Heart left ventricle (tissue), 16 donors: ENCODE measurements around the gene TRUB2. TPM values are rescaled to one million over a fixed set of nuclear protein-coding genes. Genes with fewer than 3 reads are reported as not detected.

ENCODE experiments used
- ATAC-seq, 4 donors: fragments of 200-7000 bp; cut with Tn5 transposase; one replicate each; pipeline ENCODE4 v1.9.1; 2020 to 2022; ENCODE audit warnings: moderate library complexity in 4 of 4, mild to moderate bottlenecking in 3 of 4, moderate number of reproducible peaks in 1 of 4
- DNase-seq, 5 donors: peaks; one replicate each; pipeline ENCODE4 v3.0.0-alpha.2; 2020
- H3K27ac ChIP-seq, 12 donors: fragments of 200-600 bp; sonication (generic) in 4 of 12; one replicate each; pipeline versions ENCODE4 v1.5.0 to v1.8.0; 2016 to 2022; ENCODE audit warnings: mild to moderate bottlenecking in 2 of 12
- H3K27me3 ChIP-seq, 9 donors: fragments of 200-600 bp; sonication (generic) in 2 of 9; one replicate each; pipeline versions ENCODE4 v1.5.1 to v1.8.0; 2016 to 2022; ENCODE audit warnings: mild to moderate bottlenecking in 3 of 9
- H3K36me3 ChIP-seq, 9 donors: fragments of 200-600 bp; sonication (generic) in 2 of 9; one replicate each; pipeline versions ENCODE4 v1.5.0 to v1.8.0; 2018 to 2022; ENCODE audit warnings: mild to moderate bottlenecking in 2 of 9
- H3K4me1 ChIP-seq, 12 donors: fragments of 200-600 bp; sonication (generic) in 4 of 12; one replicate each; pipeline versions ENCODE4 v1.5.0 to v1.8.0; 2016 to 2022; ENCODE audit warnings: mild to moderate bottlenecking in 3 of 12
- H3K4me3 ChIP-seq, 12 donors: fragments of 200-600 bp; sonication (generic) in 4 of 12; one replicate each; pipeline versions ENCODE4 v1.5.0 to v1.8.0; 2017 to 2022; ENCODE audit warnings: mild to moderate bottlenecking in 9 of 12, moderate library complexity in 4 of 12
- H3K9me3 ChIP-seq, 12 donors: fragments of 200-600 bp; sonication (generic) in 4 of 12; one replicate each; pipeline versions ENCODE4 v1.5.0 to v1.8.0; 2016 to 2022; ENCODE audit warnings: mild to moderate bottlenecking in 1 of 12
- CTCF ChIP-seq, 12 donors: fragments of 200-600 bp; sonication (generic) in 4 of 12; IDR thresholded peaks; one replicate each; pipeline versions ENCODE4 v1.5.0 to v1.8.0; 2018 to 2022; ENCODE audit warnings: antibody characterized with exemption in 12 of 12, mild to moderate bottlenecking in 5 of 12
- POLR2A ChIP-seq, 2 donors: fragments of 450-650 bp; IDR thresholded peaks; one replicate each; pipeline ENCODE4 v1.6.1; 2017; ENCODE audit warnings: antibody characterized with exemption in 2 of 2, mild to moderate bottlenecking in 2 of 2, moderate library complexity in 2 of 2
- WGBS, 4 donors: extraction: QIAGEN DNeasy Blood & Tissue Kit in 2 of 4; methylation state at CpG; one replicate each; pipeline versions ENCODE4 v1.1.5 to v1.1.7; 2013 to 2018; 5-methylcytosine and 5-hydroxymethylcytosine counted together
- intact Hi-C, 10 donors: fragments of 100-400 bp; cut with DNase I; formaldehyde crosslinking; loops; one replicate each; pipeline versions ENCODE4 v1.11.1 to v1.14.2; 2022
- polyA plus RNA-seq, 2 donors: library from polyadenylated mRNA; stranded (reverse); fragments of 200-250 nt; gene quantifications; one replicate each; pipeline ENCODE4 v1.2.3, GENCODE V29; 2013
- total RNA-seq, 9 donors: library from RNA; depleted of rRNA in 2 of 9; stranded (reverse); fragments of >200 nt in 2 of 9; fragmentation: NEBNext Ultra II Directional in 3 of 9; extraction: Animal tissue kit (Norgen Biotek cat#: 25700) in 3 of 9; gene quantifications; one replicate each; pipeline versions ENCODE4 v1.1.0 to v1.2.4, GENCODE V29; 2016 to 2023
- donor health status: ischemic (EF 13 %, LVEDD 7.1; RV severe dilation, severe dysfunction).
- donor health status: healthy with polysubstance abuse.
- donor health status: DM: no; HTN: yes; CAD: no.
- donor health status: DM: no; HTN: no; CAD: no.
- donor health status: ischemic (EF 25% LVEDD 6.9; RV normal size, moderate dysfunction).
- donor health status: ischemic (EF 25% LVEDD 5.7; RV mildly dilated, moderate dysfunction).
- donor health status: healthy.
- donor health status: DM: yes; HTN: yes; CAD: no.
- donor health status: ischemic (EF 35%, LVEDD 5.7; RV mildly dilated, moderate dysfunction).
- donor health status: nonischemic (EF 11% LVEDD 7.7; RV severe dilation, severe dysfunction).
- donor health status: DM: yes; HTN: yes; CAD: no.
- donor health status: PGD.
- donor health status: ischemic (EF 29% LVEDD 5.4; RV normal size, mild dysfunction).
- donor health status: nonischemic (EF 23%, LVEDD 6.1; RV moderate dilation, normal function).

TRUB2 gene
- total and polyA plus RNA-seq, 11 donors, result 12.9 to 49.7 (median 34.4) TPM

DNA sequence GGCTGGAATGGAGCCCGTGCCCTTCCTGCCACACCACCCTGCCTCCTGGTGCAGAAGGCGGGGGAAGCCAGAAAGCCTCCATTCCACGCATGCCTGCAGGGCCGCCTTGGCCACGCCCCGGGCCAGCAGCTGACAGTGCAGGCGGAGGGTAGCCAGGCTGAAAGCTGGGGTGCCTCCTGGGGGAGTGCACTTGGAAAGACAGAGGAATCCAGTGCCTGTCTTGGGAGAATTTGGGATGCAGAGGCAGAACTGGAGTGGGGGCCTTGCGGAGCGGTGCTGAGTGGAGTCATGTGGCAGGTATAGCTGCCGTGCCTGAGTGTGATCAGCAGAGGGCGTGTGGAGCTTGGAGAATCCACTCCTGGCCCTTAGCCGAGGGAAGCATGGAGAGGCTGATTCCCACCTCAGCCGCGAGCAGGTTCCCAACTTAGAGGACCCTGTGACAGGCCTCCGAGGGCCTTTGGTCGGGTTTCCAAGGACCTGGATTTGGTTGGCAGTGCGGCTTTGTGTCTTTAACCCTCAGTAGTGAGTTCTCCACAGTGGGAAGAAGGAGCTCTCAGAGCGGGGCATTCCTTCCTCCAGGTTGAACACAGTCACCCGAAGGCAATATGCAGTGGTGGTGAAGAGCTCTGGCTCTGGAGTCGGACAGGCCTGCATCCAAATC is 39.9 kb upstream of the TRUB2 start:
- peak overlapping the region in 11 of 12 donors; percentile 18 to 65 (median 50) for H3K4me3 ChIP-seq
- TF ChIP-seq POLR2A (IDR thresholded peaks at IDR 0.05) (peak in 1 of 2 donors; percentile 29), CTCF (IDR thresholded peaks at IDR 0.05) (peak; percentile 86 to 98 (median 90))
- H3K36me3 ChIP-seq, result peaks cover 0 to 19% (median 5%) of the 10 kb centered on the region in 9 donors
- H3K9me3 ChIP-seq, result no peaks in the 10 kb centered on the region
- ATAC-seq (peak; percentile 81 to 93 (median 90)), DNase-seq (peak; percentile 83 to 89 (median 85))
- peak overlapping the region; percentile 1 to 75 (median 58) for H3K27ac ChIP-seq
- no peaks in the 10 kb centered on the region for H3K27me3 ChIP-seq
- intact Hi-C loops, result loop anchor here in 9 of 10 donors (1.0 to 10.0 kb wide), 8 partner anchors 49 to 263 kb away; partner anchors contain the start of gene GLE1 (in 1 of the 9)
- 7 to 10% (median 9%) methylated on average over 16 to 20 of the region's 20 CpGs for WGBS, 4 donors
- peaks cover 0 to 29% (median 22%) of the 10 kb centered on the region in 12 donors for H3K4me1 ChIP-seq

GRCh38 chr9:128361296-128361985 is 39.2 kb upstream of the TRUB2 start:
- Histone ChIP-seq H3K4me3 (peak overlapping the region in 11 of 12 donors; percentile 18 to 65 (median 50)), H3K27ac (peak overlapping the region; percentile 1 to 75 (median 58)), H3K27me3 (no peaks in the 10 kb centered on the region), H3K9me3 (no peaks in the 10 kb centered on the region), H3K36me3 (peaks cover 0 to 22% (median 8%) of the 10 kb centered on the region in 9 donors), H3K4me1 (peaks cover 0 to 29% (median 22%) of the 10 kb centered on the region in 12 donors)
- TF ChIP-seq CTCF (IDR thresholded peaks at IDR 0.05), result no peak
- TF ChIP-seq POLR2A (IDR thresholded peaks at IDR 0.05), result no peak
- intact Hi-C loops, result loop anchor here in 5 of 10 donors (2.0 to 10.0 kb wide), 5 partner anchors 51 to 263 kb away; partner anchors contain the start of gene GLE1 (in 1 of the 5)
- DNase-seq (peak in 1 of 5 donors; percentile 18), ATAC-seq (peak in 3 of 4 donors; percentile 4 to 48 (median 14))
- WGBS, 4 donors, result 50 to 65% (median 55%) methylated on average over 13 to 14 of the region's 14 CpGs

- no peak for ATAC-seq
- WGBS, 4 donors, result 60 to 100% (median 67%) methylated on average over 1 to 2 of the region's 2 CpGs; no CpG with 5 or more reads in 1 of the 4 donors
- Histone ChIP-seq H3K36me3 (peaks cover 0 to 28% (median 15%) of the 10 kb centered on the region in 9 donors), H3K27ac (no peak overlapping the region), H3K4me1 (peaks cover 0 to 29% (median 22%) of the 10 kb centered on the region in 12 donors), H3K27me3 (no peaks in the 10 kb centered on the region), H3K9me3 (no peaks in the 10 kb centered on the region), H3K4me3 (no peak overlapping the region)
- no peak for TF ChIP-seq POLR2A (IDR thresholded peaks at IDR 0.05)
- TF ChIP-seq CTCF (IDR thresholded peaks at IDR 0.05), result no peak
- DNase-seq, result no peak
- intact Hi-C loops, result loop anchor here in 5 of 10 donors (2.0 to 10.0 kb wide), 5 partner anchors 51 to 264 kb away; partner anchors contain the start of gene GLE1 (in 1 of the 5)
Measured at GRCh38 chr9:128360826-128361225, 38.6 kb upstream of the TRUB2 start.

DNA sequence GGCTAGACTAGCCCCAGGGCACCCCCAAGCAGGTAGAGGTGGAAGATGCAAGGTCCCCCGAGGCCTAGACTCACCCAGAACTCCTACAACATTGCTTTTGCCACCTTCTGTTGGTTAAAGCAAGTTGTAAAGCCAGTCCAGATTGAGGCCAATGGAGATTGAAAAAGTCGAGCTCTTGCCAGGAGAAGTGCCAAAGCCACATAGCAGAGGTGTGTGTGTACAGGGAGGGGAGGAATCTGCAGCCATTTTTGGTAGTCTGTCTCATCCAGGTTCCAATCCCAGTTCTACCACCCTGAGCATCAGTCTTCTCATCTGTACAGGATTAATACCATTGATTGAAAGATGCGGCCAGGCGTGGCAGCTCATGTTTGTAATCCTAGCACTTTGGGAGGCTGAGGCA is 36.6 kb upstream of the TRUB2 start:
- Histone ChIP-seq H3K27ac (no peak overlapping the region), H3K27me3 (no peaks in the 10 kb centered on the region), H3K9me3 (no peaks in the 10 kb centered on the region), H3K4me3 (no peak overlapping the region), H3K36me3 (peaks cover 0 to 42% (median 33%) of the 10 kb centered on the region in 9 donors), H3K4me1 (peaks cover 0 to 17% (median 12%) of the 10 kb centered on the region in 12 donors)
- no peak for ATAC-seq
- TF ChIP-seq POLR2A (IDR thresholded peaks at IDR 0.05) (no peak), CTCF (IDR thresholded peaks at IDR 0.05) (no peak)
- WGBS, 4 donors, result 77 to 87% (median 80%) methylated on average over 4 of the region's 4 CpGs
- intact Hi-C loops, result loop anchor here in 1 of 10 donors (5.0 kb wide), 1 partner anchor 62 kb away; no protein-coding TSS in a partner anchor
- DNase-seq, result no peak
